GM21737 (cell line): ENCODE measurements around the gene SLCO2A1.

Experiments
- ATAC-seq: cut with Tn5 transposase; IDR thresholded peaks from one replicate; pipeline ENCODE4 v1.9.1; 2021; ENCODE audit warnings: mild to moderate bottlenecking, moderate library complexity; ENCODE audit not compliant: unreplicated experiment

The SLCO2A1 gene

GRCh38 chr3:133935843-133936769 lies 93.6 kb downstream of the SLCO2A1 start:
- ATAC-seq, result no peak

DNA sequence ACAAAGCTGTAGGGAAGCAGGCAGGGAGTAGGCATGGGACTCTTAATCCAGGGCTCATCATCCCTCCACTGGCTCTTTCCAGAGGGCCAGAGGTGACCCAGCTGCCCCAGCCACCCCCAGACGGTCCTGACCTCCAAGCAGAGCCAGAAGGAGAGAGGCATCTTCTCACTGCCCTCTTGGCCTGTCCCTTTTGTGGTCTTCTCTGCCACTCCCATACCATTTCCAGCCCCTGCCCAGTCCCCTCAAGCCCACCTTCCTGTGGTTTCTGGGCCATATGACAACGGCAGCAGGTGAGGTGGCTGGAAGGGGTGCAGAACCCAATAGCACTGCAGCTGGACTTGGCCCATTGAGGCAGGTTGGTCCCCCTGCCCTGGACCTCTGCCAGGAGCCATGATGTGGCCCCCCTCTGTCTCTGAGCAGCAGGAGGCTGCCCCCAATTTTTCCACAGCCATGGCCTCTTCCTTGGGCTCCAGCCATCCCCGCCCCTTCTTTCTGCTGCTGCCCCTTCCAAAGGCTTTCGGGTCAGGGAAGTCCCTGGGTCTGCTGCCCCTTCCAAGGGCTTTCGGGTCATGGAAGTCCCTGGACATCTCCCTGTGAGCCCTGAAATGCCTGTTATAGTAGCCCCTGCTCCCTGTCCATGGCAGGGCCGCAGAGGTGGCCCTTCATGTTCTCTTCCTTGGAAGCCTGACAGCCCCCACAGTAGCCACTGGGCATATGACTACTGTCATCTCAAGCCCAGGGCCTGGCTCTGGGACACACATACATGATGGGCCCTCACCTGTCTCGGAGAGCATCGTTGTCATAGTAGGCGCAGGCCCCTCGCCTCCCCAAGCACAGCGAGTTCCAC lies 94.5 kb downstream of the SLCO2A1 start:
- ATAC-seq, result no peak

- no peak for ATAC-seq
Observed at GRCh38 chr3:133934073-133934970, 95.4 kb downstream of the SLCO2A1 start.

GRCh38 chr3:133933097-133934024 lies 96.4 kb downstream of the SLCO2A1 start:
- no peak for ATAC-seq

GRCh38 chr3:133932009-133932408 lies 97.7 kb downstream of the SLCO2A1 start:
- no peak for ATAC-seq

DNA sequence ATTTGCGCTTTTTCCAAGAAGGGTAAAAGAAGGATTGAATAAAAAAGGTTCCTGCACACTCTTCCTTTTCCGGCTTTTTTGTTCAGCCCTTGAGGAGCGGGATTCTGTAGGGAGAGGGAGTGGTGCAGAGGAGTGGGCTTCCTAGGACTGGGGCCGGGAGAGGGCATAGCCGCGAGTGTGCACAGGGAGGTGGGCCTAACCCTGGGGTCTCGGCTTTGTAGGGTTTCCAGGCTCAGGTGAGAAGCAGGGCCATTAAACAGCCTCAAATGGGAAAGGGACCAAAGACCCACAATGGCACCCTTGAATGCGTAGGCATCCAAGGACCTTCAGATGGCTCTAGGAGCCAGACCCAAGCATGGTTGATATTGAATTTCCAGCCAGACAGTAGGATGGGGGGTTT lies 98.6 kb downstream of the SLCO2A1 start:
- ATAC-seq, result no peak

DNA sequence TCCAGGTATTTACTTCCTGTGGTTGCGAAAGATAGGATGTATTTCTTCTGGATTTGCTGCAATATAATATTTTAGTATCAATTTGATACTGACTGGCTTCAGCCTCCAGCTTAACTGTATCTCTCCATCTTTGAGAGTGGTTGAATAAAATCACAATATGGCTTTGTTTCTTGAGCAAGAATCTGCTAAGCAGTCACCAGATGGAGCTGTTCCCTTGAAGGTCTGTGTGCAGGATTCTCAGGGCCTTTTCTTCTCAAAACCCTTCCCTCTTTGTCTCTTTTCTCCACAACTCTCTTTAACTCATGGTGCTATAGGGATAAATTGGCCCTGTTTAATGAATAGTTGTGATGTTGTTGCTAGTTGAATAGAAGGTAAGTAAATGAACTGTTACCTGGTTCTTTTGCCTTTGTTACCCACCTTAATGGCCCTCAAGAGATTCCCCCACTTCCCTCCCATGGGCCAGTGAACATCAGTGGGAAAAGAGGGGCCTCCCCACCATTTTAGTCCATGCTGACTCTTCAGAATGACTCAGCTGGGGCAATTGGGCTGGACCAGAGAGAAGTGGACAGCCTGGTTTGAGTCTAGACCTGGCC lies 99.3 kb downstream of the SLCO2A1 start:
- ATAC-seq, result no peak

GRCh38 chr3:133928903-133929607 lies 100.7 kb downstream of the SLCO2A1 start:
- no peak for ATAC-seq

DNA sequence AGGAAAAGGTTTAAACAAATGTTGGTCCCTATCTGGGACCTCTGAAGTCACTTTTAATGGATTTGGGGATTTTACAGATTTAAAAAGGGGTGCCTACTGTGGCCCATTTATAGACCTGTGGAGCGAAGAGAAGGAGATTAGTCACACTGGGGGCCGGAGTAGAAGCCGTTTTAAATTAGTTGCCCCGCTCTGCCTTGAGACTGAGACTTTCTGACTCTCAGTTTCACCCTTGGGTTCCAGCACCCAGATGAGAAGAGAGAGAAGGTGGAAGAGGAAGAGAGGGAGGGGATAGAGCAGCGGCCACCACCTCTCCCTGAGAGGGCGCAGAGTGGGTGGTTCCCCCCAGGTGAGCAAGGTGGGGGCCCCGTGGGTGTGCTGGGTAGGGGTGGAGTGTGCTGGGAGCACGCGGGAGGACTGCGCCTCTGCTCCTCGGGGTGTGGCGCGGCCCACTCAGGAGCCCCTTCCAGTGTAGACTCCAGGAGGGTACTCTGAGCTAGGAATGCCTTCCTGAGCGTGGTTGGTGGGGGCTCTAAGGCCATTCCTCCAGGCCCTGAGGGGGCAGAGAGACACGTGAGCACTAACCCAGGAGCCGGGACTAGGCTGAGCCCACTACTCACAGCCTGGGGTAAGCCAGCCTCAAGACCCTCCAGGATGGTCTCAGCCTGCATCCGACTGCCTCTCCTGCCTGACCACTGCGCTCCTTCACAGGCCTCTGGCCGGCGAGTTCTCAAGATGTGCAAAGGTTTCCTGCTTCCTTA lies 101.4 kb downstream of the SLCO2A1 start:
- ATAC-seq, result no peak

GRCh38 chr3:133927540-133928066 lies 102.1 kb downstream of the SLCO2A1 start:
- ATAC-seq, result peak; percentile 78

DNA sequence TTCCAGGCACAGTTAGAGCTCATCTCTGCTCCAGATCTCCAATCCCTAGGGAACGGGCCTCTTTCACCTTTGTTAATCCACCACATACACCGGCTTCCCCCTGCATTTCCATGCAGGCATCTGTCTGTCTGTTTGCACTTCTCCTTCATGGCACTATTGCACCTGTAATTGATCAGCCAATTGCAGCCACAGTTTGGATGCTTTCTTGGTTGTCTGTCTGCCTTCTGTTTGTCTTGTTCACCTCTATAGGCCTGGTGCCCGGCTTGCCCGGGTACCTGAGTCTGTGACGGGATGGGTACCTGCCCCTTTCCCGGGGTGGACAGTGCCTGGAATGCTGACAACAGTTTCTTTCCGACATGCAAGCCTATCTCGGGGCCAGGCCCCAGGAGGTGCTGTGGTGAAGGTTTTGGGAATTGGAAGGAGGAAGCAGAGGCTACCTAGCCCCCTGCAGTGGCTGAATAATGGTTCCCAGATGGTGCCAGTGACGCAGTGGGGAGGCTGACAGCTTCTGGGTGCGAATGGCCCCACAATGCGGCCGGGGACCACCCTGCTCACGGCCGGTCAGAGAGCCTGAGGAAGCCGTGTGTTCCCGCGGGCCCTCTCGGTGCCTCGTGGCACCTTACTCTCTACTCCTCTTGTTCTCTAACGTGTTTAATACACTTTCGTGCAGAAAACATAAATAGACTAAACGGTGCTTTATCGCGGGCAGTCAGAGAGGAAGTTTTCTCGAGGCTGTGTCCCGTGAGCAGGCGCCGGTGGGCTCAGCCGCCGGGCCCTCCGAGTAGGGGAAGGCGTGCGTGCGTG lies 102.8 kb downstream of the SLCO2A1 start:
- ATAC-seq, result no peak

- no peak for ATAC-seq
Observed at GRCh38 chr3:133925960-133926735, 103.6 kb downstream of the SLCO2A1 start.

DNA sequence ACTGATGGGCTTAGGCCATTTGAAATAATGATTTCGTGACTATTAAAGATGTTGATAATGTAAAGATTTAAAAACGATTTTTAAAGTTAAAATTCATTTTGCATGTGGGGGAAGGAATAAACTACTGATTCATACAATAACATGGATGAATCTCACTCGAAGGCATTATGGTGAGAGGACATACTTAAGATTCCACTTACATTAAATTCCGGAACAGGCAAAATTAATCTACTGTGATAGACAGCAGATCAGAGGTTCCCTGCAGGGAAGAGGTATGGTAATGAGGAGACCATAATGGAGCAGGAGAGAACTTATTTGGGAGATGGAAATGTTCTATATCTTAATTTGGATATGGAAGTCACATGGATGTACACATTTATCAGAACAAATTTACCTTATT lies 105.7 kb downstream of the SLCO2A1 start:
- ATAC-seq, result no peak

GRCh38 chr3:133921592-133921991 lies 108.1 kb downstream of the SLCO2A1 start:
- no peak for ATAC-seq

DNA sequence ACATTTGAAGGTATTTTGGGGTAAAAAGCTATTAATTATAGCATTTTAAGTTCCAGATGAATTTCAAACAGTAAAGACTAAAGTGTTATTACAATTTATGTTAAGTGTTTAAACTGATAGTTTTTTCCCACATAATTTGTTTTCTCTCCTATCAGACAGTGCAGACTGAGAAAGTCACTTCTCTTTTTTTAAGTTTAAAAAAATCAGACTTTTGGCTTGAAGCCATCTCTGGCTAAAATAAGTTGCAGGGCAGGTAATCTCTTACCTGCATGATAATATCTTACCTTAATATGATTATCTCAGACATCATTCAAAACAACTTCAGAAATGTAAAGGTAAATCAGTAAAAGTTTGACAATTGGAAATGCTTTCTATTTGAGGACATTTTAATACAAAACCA lies 112.6 kb downstream of the SLCO2A1 start:
- ATAC-seq, result no peak
